GM19467 (cell line): Measurements from ENCODE around the gene SIGMAR1.
A peak's percentile ranks its signal among the peaks of the same experiment; 100 is the strongest.

ENCODE experiments used
- ATAC-seq: cut with Tn5 transposase; IDR thresholded peaks from one replicate; pipeline ENCODE4 v1.9.1; 2021; ENCODE audit warnings: mild to moderate bottlenecking, moderate library complexity; ENCODE audit not compliant: unreplicated experiment

Gene SIGMAR1

DNA sequence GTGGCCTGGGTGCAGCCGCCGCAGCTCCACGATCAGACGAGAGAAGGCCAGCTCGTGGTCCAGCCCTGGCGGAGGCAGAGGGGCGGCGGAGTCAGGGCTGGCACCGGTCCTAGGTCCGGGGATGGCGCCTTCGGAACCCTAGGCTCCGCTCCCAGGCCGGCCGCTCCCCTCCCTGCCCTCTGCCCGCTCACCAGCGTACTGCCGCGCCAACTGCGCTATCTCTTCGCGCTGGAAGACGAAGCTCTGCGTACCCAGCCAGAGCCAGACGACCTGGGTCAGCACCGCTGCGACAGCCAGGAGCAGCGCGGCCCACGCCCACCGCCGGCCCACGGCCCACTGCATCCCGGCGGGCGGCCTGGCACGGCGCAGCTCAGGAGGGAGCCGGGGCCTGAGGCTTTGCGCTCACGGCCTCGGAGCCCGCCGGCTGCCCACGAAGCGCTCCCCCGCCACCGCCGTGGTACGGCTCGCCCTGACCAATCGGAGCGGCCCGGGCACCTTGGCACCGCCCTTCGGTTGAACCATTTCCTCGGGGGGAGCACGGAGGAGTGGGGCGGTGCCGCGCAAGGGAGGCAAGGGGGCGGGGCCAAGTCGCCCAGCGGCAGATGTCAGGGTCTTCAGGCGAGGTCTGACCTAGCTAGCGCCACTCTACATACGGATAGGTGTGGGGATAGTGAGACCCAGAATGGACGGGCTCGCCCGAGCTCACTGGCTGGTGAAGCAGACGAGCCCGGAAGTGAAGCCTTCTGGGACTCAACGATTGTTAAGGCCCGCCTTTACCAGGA lies at the start of gene SIGMAR1:
Gene SIGMAR1, minus strand, starts transcription at position 432 of the 782 bp plus-strand sequence. Its CDS starts 90 bp downstream, at position 342.
- ATAC-seq = peak; percentile 90

DNA sequence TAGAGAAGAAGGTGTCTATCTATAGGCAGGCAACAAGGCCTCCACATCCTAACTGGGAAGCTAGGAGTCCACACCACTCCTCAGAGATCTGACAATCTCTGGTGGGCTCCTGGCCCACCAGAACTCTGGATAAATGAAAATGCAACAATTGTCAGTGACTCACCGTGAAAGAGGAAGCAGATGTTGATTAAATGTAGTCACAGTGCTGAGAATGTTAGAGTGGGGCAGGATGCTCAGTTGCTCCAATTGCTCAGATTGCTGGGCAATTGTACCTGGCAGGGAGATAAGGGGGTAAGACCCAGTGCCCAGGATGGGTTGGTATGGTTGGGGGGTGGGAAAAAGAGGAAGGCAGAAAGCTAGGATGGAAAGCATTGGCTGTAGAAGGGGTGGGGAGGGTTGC lies 49.1 kb upstream of the SIGMAR1 start:
- ATAC-seq = no peak

DNA sequence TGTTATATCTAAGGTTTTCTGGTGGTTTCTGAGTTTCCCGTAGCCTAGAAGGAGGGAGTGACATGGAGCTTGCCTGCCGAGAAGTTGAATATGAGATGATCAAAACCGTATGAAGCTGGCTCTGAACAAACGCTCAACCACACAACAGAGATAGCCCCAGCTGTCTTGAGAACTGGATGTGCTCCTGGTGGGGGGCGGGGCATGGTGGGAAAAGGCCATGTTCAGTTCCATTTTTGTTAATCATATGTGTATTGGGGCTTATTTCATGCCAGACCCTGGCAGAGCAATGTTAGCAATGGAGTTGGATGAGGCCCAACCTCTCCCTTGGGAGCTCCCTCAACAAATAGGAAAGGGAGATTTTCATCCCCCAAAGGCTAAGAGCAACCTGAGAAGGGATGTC lies 48.6 kb upstream of the SIGMAR1 start:
- no peak for ATAC-seq

GRCh38 chr9:34685591-34685990 lies 48.0 kb upstream of the SIGMAR1 start:
- no peak for ATAC-seq

- no peak for ATAC-seq
These were observed 47.2 kb upstream of the SIGMAR1 start for GRCh38 chr9:34684816-34685215.

- ATAC-seq = no peak
These were observed 46.6 kb upstream of the SIGMAR1 start for GRCh38 chr9:34684145-34684544.

DNA sequence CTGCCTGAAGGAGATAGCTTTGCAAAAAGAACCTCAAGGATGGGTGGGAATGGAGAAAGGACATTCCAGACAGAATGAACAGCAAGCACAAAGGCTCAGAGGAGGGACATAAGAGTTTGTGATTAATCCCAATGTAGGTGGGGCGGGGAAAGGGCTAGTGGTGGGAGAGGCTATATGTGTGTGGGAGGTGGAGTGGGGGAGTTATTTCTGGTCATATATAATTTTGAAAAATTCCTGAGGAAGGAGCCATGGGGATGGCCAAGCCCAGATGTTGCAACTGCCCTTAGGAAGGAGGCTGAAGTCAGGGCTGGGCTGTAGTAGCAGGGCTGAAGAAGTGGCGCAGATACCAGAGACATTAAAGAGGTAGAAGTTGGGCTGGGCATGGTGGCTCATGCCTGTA lies 38.3 kb upstream of the SIGMAR1 start:
- no peak for ATAC-seq

DNA sequence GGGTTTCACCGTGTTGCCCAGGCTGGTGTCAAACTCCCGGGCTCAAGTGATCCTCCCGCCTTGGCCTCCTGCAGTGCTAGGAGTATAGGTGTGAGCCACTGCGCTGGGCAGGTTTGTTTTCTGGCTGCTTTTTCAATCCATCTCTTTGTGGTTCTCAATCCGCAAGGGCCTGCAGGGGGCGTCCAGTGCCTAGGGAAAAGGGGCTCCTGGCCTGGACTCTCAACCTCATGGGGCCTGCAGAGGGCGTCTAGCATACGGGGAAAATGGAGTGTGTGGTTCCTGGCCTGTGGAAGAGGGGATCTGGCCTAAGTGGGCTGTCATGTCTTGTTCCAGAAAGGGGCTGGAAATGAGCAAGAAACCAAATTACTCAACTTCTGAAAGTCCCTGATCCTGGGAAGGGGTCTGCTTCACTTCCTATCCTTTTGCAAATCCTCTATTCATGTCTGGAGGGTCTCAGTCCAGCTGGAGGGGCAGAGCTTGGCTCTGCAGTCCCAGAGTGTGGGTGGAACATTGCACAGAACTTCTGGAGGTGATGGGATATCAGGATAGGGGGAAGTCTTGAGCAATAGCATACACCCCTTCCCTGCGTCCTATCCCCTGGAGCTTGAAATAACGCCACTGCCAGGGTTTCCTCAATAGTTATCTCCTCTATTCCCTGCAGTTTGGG lies 37.6 kb upstream of the SIGMAR1 start:
- ATAC-seq = peak; percentile 61

DNA sequence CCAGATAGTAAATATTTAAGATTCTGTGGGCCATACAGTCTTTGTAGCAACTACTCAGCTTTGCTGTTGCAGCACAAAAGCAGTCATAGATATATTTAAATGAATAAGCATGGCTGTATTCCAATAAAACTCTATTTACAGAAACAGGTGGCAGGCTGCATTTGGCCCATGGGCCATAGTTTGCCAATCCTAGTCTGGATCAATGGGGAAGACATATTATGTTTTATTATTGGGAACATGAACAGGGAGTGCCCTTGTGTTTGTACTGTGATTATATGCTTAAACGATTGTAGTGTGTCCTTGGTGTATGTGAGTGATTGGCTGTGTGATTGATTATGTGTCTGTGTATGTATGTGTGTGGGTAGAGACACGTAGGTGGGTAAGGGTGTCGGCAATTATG lies 36.9 kb upstream of the SIGMAR1 start:
- no peak for ATAC-seq

- ATAC-seq = no peak
These were observed 33.7 kb upstream of the SIGMAR1 start for GRCh38 chr9:34671307-34671706.

DNA sequence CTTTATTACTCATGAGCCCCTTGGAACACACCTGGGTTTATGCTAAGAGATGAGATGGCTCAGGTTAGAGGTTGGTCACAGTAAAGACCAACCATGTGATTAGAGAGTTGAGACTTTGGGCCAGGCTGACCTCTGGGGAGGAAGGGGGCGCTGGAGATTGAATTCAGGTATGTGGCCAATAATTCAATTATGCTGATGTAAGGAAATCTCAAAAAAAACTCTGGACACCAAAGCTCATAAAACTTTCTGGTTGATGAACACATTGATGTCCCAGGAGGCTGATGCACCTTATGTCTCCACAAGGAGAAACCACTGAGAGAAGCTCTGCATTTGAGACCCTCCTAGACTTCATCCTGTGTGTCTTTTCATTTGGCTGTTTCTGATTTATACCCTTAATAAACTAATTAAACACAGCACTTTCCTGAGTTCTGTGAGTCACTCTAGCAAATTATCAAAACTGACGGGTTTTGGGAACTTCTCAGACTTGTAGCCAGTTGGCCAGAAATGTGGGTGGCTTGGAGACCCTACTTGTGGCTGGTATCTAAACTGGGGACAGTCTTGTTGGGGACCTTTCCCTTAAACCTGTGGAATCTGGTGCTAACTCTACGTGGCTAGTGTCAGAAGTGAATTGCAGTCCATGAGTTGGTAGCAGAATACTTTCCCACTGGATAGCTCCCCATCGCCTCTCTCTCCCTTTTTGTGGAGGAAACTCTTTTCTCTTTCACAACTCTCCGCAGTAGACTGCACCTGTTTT lies 32.4 kb upstream of the SIGMAR1 start:
- no peak for ATAC-seq

- peak; percentile 52 for ATAC-seq
These were observed 28.0 kb upstream of the SIGMAR1 start for GRCh38 chr9:34665381-34666250.

DNA sequence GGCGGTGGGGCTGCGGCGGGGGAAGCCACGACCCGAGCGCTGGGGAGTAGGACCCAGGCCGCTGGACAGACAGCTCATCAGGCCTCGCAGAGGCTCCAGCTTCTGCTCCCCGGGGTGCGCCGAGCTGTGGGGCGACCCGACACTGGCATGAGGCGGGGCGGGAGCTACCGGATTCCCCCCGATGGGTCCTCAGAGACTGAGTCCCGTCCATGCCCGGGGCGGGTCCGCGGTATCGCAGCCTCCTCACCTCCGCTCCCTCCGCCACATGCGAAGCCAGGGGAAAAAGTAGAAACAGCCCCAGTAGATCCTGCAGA lies 27.4 kb upstream of the SIGMAR1 start:
- no peak for ATAC-seq

DNA sequence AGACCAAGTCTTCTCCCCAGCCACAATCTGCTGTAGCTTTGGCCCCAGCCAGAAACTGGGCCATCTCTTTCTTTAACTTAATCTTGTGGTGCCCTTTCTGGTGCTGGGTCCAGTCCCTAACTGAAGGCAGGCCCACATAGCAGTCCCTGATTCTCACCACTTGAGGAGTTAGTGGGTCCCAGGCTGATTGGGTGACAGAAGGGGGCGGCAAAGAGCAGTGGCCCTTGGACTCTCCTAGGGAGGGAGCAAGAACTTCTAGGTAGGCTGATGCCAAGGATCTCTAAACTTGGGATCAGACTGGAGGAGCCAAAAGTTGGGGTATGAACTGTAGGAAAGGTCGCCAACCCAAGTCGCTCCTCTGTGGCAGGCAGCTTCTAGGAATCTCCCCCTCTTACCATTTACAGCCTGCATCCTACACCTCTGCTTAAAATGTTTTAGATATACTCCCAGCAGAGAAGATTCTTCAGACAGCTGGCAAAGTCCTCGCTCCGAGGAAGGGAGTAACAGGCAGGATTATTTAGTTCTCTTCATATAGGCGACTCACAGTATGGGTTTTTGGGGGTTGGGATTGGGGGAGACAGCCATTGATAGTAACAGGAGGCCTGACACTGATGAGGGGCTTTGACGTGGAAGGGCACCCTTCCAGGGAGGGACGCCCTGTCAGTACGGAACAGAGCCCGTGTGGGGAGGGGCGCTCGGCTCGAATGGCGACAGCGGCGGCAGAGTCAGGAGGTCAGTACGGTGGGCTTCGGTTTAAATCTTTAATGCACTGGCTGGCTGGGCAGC lies 26.9 kb upstream of the SIGMAR1 start:
- ATAC-seq = peak; percentile 43

DNA sequence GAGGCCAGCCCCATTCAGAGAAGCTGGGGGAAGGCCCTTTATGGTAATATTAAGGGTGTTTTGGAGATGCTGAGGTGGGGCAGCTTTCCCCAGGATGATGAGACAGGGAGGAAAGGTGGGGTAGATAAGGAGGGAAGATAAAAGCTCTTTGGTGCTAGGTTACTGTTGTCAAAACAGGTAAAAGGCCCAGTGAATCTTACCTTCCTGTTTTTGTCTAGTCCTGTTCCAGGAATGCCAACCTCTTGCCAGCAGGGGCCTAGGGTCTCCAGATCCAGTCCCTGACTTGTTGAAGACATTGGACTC lies 25.7 kb upstream of the SIGMAR1 start:
- no peak for ATAC-seq

DNA sequence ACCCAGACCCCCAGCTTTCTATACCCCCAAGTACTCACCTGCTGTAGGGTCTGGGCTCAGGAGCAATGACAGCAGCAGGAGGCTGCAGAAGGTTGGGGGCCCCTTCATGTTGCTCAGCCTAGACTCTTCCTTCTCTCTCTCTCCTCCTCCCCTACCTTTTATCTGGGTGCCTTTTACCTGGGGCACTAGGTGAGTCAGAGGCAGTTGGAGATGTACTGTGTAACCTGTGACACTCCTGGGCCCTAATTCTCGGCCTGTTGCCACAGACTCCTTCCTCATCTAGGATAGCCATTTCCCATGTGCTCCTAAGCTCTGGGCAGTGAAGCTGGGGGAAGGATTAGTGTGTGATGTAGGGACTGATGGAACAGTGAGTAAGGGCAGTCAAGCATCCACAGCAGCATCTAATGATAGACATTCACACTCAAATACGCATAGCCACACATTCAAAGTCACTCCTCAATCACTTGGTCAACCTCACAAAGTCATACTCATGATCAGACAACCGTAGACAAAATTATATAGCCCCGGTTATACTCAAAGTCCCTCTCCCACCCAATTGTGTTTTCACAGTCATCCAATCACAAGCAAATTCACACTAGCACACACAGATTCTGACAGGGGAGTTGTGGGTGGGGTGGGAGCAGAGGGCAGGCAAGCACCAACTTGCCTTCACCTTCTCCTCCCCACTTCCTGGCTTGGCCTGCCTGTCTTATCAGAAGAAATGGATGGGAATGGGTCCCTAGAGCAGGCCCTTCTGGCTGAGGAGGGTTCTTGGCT lies 25.1 kb upstream of the SIGMAR1 start, which contains the start of gene CCL27:
Gene CCL27, minus strand, starts transcription at position 132 of the 777 bp plus-strand sequence. Its CDS starts 24 bp downstream, at position 108.
- ATAC-seq = no peak

- ATAC-seq = no peak
These were observed 22.1 kb upstream of the SIGMAR1 start for GRCh38 chr9:34659592-34660253.

- no peak for ATAC-seq
These were observed 20.9 kb upstream of the SIGMAR1 start for GRCh38 chr9:34658461-34658860.

- ATAC-seq = no peak
These were observed 19.4 kb upstream of the SIGMAR1 start for GRCh38 chr9:34656992-34657391.
